KMS-11 (cell line): ENCODE results near the gene RREB1.

Experiments
- H2AFZ ChIP-seq: fragments of 200-600 bp; sonication (generic); 2 replicates; pipeline ENCODE4 v1.6.1; 2016; ENCODE audit warnings: antibody characterized with exemption, mixed run types, low read depth
- H3K27ac ChIP-seq: fragments of 200-600 bp; sonication (generic); 2 replicates; pipeline ENCODE4 v1.6.1; 2016; ENCODE audit warnings: mild to moderate bottlenecking, mixed run types
- H3K27me3 ChIP-seq: fragments of 200-600 bp; sonication (generic); 2 replicates; pipeline ENCODE4 v1.6.1; 2017; ENCODE audit warnings: mild to moderate bottlenecking, low read depth, mixed run types, moderate library complexity; ENCODE audit not compliant: insufficient read depth
- H3K36me3 ChIP-seq: fragments of 200-600 bp; sonication (generic); 2 replicates; pipeline ENCODE4 v1.6.1; 2017; ENCODE audit warnings: mild to moderate bottlenecking, mixed run types; ENCODE audit not compliant: insufficient read depth
- H3K4me1 ChIP-seq: fragments of 200-600 bp; sonication (generic); 2 replicates; pipeline ENCODE4 v1.6.1; 2016; ENCODE audit warnings: mild to moderate bottlenecking, low read depth, mixed run types; ENCODE audit not compliant: poor library complexity, severe bottlenecking
- H3K4me2 ChIP-seq: fragments of 200-600 bp; sonication (generic); 2 replicates; pipeline ENCODE4 v1.7.0; 2016; ENCODE audit warnings: mild to moderate bottlenecking, mixed run types
- H3K4me3 ChIP-seq: fragments of 200-600 bp; sonication (generic); IDR thresholded peaks from 2 replicates; pipeline ENCODE4 v1.6.1; 2017; ENCODE audit warnings: low read depth, low read length, mixed read lengths; ENCODE audit not compliant: insufficient read depth
- H3K79me2 ChIP-seq: fragments of 200-600 bp; sonication (generic); 2 replicates; pipeline ENCODE4 v1.6.1; 2016; ENCODE audit warnings: low read depth, mixed run types; ENCODE audit not compliant: insufficient read depth
- H3K9ac ChIP-seq: fragments of 200-600 bp; sonication (generic); 2 replicates; pipeline ENCODE4 v1.6.1; 2016; ENCODE audit warnings: mild to moderate bottlenecking, mixed run types
- H4K20me1 ChIP-seq: fragments of 200-600 bp; sonication (generic); 2 replicates; pipeline ENCODE4 v1.6.1; 2016; ENCODE audit warnings: mild to moderate bottlenecking, mixed run types; ENCODE audit not compliant: insufficient read depth
- CTCF ChIP-seq: fragments of 200-600 bp; sonication (generic); conservative IDR thresholded peaks from 2 replicates; pipeline ENCODE4 v1.6.1; 2017; ENCODE audit warnings: low read depth, mild to moderate bottlenecking, antibody characterized with exemption, low read length, moderate library complexity, mixed read lengths

Gene RREB1

GRCh38 chr6:7173843-7174503 is 66.2 kb downstream of the RREB1 start:
- Histone ChIP-seq H3K36me3 (no peaks in the 10 kb centered on the region), H3K4me1 (peaks cover 17% of the 10 kb centered on the region), H3K27ac (no peak overlapping the region), H3K27me3 (no peaks in the 10 kb centered on the region), H2AFZ (no peak overlapping the region), H3K4me3 (no peak overlapping the region), H3K79me2 (peaks cover 16% of the 10 kb centered on the region), H3K4me2 (no peak overlapping the region), H3K9ac (no peak overlapping the region), H4K20me1 (no peaks in the 10 kb centered on the region)
- no peak for TF ChIP-seq CTCF

- no peaks in the 10 kb centered on the region for H4K20me1 ChIP-seq
- peaks cover 17% of the 10 kb centered on the region for H3K4me1 ChIP-seq
- no peak overlapping the region for H3K4me3 ChIP-seq
- no peaks in the 10 kb centered on the region for H3K27me3 ChIP-seq
- H2AFZ ChIP-seq = no peak overlapping the region
- TF ChIP-seq CTCF = no peak
- H3K36me3 ChIP-seq = no peaks in the 10 kb centered on the region
- peaks cover 10% of the 10 kb centered on the region for H3K79me2 ChIP-seq
- H3K27ac ChIP-seq = no peak overlapping the region
- H3K4me2 ChIP-seq = no peak overlapping the region
- no peak overlapping the region for H3K9ac ChIP-seq
These were observed 67.7 kb downstream of the RREB1 start for GRCh38 chr6:7175462-7175861.

- H3K36me3 ChIP-seq = no peaks in the 10 kb centered on the region
- no peak overlapping the region for H3K4me2 ChIP-seq
- TF ChIP-seq CTCF = no peak
- H3K9ac ChIP-seq = no peak overlapping the region
- no peak overlapping the region for H3K4me3 ChIP-seq
- H3K27ac ChIP-seq = no peak overlapping the region
- H4K20me1 ChIP-seq = no peaks in the 10 kb centered on the region
- H3K4me1 ChIP-seq = peaks cover 17% of the 10 kb centered on the region
- H3K79me2 ChIP-seq = peaks cover 10% of the 10 kb centered on the region
- H2AFZ ChIP-seq = no peak overlapping the region
- no peaks in the 10 kb centered on the region for H3K27me3 ChIP-seq
These were observed 68.4 kb downstream of the RREB1 start for GRCh38 chr6:7176208-7176607.

- no peak overlapping the region for H3K9ac ChIP-seq
- peaks cover 17% of the 10 kb centered on the region for H3K4me1 ChIP-seq
- H4K20me1 ChIP-seq = no peaks in the 10 kb centered on the region
- no peaks in the 10 kb centered on the region for H3K36me3 ChIP-seq
- H2AFZ ChIP-seq = no peak overlapping the region
- H3K27me3 ChIP-seq = no peaks in the 10 kb centered on the region
- H3K4me3 ChIP-seq = no peak overlapping the region
- H3K27ac ChIP-seq = no peak overlapping the region
- no peak for TF ChIP-seq CTCF
- peaks cover 6% of the 10 kb centered on the region for H3K79me2 ChIP-seq
- H3K4me2 ChIP-seq = no peak overlapping the region
These were observed 70.5 kb downstream of the RREB1 start for GRCh38 chr6:7178280-7178679.
